PC-3 (cell line): ENCODE results near the gene STAC3. TPM values are rescaled to one million over a fixed set of nuclear protein-coding genes. Genes with fewer than 3 reads are reported as not detected.

Experiments
- ATAC-seq: fragments of 200-7000 bp; cut with Tn5 transposase; 2 replicates; pipeline ENCODE4 v1.9.1; 2020; ENCODE audit warnings: mild to moderate bottlenecking, moderate library complexity
- BruUV-seq: library from RNA; stranded (reverse); fragments of 400-500 nt; replicated peaks from 2 replicates; lab custom pipeline; 2021; lab: Mats Ljungman, UMichigan
- CTCF ChIA-PET: fragments of 300-600 bp; sonication (Branson Sonifier 250); formaldehyde crosslinking; loops from one replicate; lab custom pipeline; 2022; ENCODE audit warnings: antibody characterized with exemption; lab: Charles Lee
- POLR2A ChIA-PET: fragments of 300-600 bp; sonication (Branson Sonifier 250); formaldehyde crosslinking; loops from one replicate; lab custom pipeline; 2022; ENCODE audit warnings: antibody characterized with exemption; ENCODE audit not compliant: unreplicated experiment; lab: Charles Lee
- DNase-seq: peaks from one replicate; pipeline ENCODE4 v3.0.0-alpha.2; 2015
- H2AFZ ChIP-seq: fragments of 300-600 bp; sonication (generic); 2 replicates; pipeline ENCODE4 v1.6.0; 2016; ENCODE audit warnings: antibody characterized with exemption, low read length
- H3F3A ChIP-seq: fragments of 300-600 bp; sonication (generic); one replicate; pipeline ENCODE4 v1.6.0; 2017; ENCODE audit warnings: antibody characterized with exemption, low read length, control low read depth, mild to moderate bottlenecking; ENCODE audit not compliant: unreplicated experiment
- H3K27ac ChIP-seq: fragments of 300-600 bp; sonication (generic); 2 replicates; pipeline ENCODE4 v1.5.1; 2016; ENCODE audit warnings: mild to moderate bottlenecking, low read length
- H3K27me3 ChIP-seq: fragments of 300-600 bp; sonication (generic); 2 replicates; pipeline ENCODE4 v1.6.1; 2016; ENCODE audit warnings: low read length, mixed read lengths
- H3K36me3 ChIP-seq: fragments of 300-600 bp; sonication (generic); 2 replicates; pipeline ENCODE4 v1.6.1; 2016; ENCODE audit warnings: low read depth, mixed run types, low read length, mixed read lengths
- H3K4me1 ChIP-seq: fragments of 300-600 bp; sonication (generic); 2 replicates; pipeline ENCODE4 v1.5.1; 2016; ENCODE audit warnings: low read length; ENCODE audit not compliant: insufficient read depth
- H3K4me2 ChIP-seq: fragments of 300-600 bp; sonication (generic); 2 replicates; pipeline ENCODE4 v1.6.0; 2016; ENCODE audit warnings: low read length
- H3K4me3 ChIP-seq: fragments of 300-600 bp; sonication (generic); 2 replicates; pipeline ENCODE4 v1.5.1; 2016; ENCODE audit warnings: mild to moderate bottlenecking, low read length, mixed read lengths
- H3K79me2 ChIP-seq: fragments of 300-600 bp; sonication (generic); 2 replicates; pipeline ENCODE4 v1.6.1; 2017; ENCODE audit warnings: low read length, mixed read lengths
- H3K9ac ChIP-seq: fragments of 300-600 bp; sonication (generic); 2 replicates; pipeline ENCODE4 v1.6.0; 2016; ENCODE audit warnings: mild to moderate bottlenecking, low read length
- H3K9me2 ChIP-seq: fragments of 300-600 bp; sonication (generic); replicated peaks from 2 replicates; pipeline ENCODE4 v1.6.1; 2016; ENCODE audit warnings: mixed run types, low read length, mixed read lengths
- H3K9me3 ChIP-seq: fragments of 300-600 bp; sonication (generic); 2 replicates; pipeline ENCODE4 v1.6.1; 2016; ENCODE audit warnings: low read length, mixed read lengths
- H4K20me1 ChIP-seq: fragments of 300-600 bp; sonication (generic); 2 replicates; pipeline ENCODE4 v1.6.1; 2016; ENCODE audit warnings: low read length, mixed read lengths
- EZH2 ChIP-seq: fragments of 300-600 bp; sonication (generic); IDR thresholded peaks from one replicate; pipeline ENCODE4 v1.6.1; 2017; ENCODE audit warnings: antibody characterized with exemption, mild to moderate bottlenecking, low read length; ENCODE audit not compliant: unreplicated experiment
- EZH2phosphoT487 ChIP-seq: fragments of 300-600 bp; sonication (generic); IDR thresholded peaks from 2 replicates; pipeline ENCODE4 v1.6.1; 2018; ENCODE audit warnings: mild to moderate bottlenecking, antibody characterized with exemption, low read length, borderline replicate concordance
- intact Hi-C: fragments of 100-400 bp; cut with micrococcal nuclease; formaldehyde crosslinking; loops from 2 replicates; pipeline ENCODE4 v1.9.0; 2023
- total RNA-seq: library from RNA; depleted of rRNA; stranded (reverse); fragments of >200 nt; gene quantifications from 2 replicates; pipeline ENCODE4 v1.2.3, GENCODE V29; 2014
- TF ChIP-seq, protein P1 (sequence below): fragments of 300-600 bp; sonication (generic); conservative IDR thresholded peaks from 2 replicates; pipeline ENCODE4 v1.5.1; 2017; ENCODE audit warnings: antibody characterized with exemption, low read depth, mild to moderate bottlenecking, low read length

Gene STAC3
- total RNA-seq, 1 experiment from 2014 or later = 1.8 TPM

DNA sequence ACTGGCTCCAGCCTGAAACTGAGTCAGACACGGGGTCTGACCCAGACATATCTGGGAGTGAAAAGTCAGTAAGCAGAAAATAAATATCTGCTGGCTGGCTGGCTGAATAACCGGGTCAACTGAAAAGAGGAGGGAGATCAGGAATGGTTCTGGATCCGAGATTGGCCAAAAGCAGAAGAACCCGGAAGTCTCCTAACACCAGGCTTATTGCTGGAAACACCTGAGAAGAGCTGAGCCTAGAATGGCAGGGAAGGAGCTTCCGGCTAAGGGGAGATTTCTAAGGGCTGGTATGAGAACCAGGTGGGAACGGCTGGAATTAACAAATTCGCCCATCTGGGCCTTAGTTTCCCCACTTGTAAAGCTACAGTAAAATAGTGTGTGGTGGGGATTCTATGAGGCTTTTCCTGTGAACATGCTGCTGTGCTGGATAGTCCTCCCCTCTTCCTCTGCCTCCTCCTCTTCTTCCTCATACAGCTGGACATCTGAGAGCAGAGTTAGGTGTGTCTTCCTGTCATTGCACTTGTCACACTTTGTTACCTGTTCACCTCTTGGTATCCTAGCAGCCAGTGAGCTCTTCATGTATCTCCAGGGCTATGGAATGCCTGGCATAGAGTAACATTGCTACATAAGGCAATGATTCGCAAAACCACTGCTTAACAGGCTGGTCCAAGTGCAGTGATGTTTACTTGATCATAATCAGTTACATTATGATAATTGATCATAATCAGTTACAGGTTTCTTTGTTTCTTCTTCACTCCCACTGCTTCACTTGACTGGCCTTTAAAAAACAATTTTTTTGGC, 23.5 kb downstream of the STAC3 start:
- peaks cover 2% of the 10 kb centered on the region; the same call in 1 of the 2 replicates for H4K20me1 ChIP-seq
- no peaks in the 10 kb centered on the region for H3K27me3 ChIP-seq
- H3F3A ChIP-seq = no peaks in the 10 kb centered on the region
- ChIA-PET POLR2A (no interaction called here), CTCF (interaction anchor here (1.0 kb wide), 1 partner anchor 16 kb away, joined by 3 read pairs; no protein-coding TSS in a partner anchor)
- no peak overlapping the region for H3K9ac ChIP-seq
- H3K36me3 ChIP-seq = peaks cover 15% of the 10 kb centered on the region; the same call in 1 of the 2 replicates
- H3K9me3 ChIP-seq = no peaks in the 10 kb centered on the region
- H3K4me1 ChIP-seq = peaks cover 19% of the 10 kb centered on the region
- peak; percentile 46 for DNase-seq
- no peak for ATAC-seq
- intact Hi-C loops = no loop called here
- BruUV-seq = no TSS peak
- H3K27ac ChIP-seq = no peak overlapping the region
- H3K79me2 ChIP-seq = peaks cover 31% of the 10 kb centered on the region
- no peak overlapping the region for H3K4me2 ChIP-seq
- H3K4me3 ChIP-seq = no peak overlapping the region
- no peaks in the 10 kb centered on the region for H3K9me2 ChIP-seq
- no peak for TF ChIP-seq EZH2phosphoT487
- no peak for TF ChIP-seq EZH2
- TF ChIP-seq, protein P1, sequence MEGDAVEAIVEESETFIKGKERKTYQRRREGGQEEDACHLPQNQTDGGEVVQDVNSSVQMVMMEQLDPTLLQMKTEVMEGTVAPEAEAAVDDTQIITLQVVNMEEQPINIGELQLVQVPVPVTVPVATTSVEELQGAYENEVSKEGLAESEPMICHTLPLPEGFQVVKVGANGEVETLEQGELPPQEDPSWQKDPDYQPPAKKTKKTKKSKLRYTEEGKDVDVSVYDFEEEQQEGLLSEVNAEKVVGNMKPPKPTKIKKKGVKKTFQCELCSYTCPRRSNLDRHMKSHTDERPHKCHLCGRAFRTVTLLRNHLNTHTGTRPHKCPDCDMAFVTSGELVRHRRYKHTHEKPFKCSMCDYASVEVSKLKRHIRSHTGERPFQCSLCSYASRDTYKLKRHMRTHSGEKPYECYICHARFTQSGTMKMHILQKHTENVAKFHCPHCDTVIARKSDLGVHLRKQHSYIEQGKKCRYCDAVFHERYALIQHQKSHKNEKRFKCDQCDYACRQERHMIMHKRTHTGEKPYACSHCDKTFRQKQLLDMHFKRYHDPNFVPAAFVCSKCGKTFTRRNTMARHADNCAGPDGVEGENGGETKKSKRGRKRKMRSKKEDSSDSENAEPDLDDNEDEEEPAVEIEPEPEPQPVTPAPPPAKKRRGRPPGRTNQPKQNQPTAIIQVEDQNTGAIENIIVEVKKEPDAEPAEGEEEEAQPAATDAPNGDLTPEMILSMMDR = no peak
- H2AFZ ChIP-seq = no peak overlapping the region

DNA sequence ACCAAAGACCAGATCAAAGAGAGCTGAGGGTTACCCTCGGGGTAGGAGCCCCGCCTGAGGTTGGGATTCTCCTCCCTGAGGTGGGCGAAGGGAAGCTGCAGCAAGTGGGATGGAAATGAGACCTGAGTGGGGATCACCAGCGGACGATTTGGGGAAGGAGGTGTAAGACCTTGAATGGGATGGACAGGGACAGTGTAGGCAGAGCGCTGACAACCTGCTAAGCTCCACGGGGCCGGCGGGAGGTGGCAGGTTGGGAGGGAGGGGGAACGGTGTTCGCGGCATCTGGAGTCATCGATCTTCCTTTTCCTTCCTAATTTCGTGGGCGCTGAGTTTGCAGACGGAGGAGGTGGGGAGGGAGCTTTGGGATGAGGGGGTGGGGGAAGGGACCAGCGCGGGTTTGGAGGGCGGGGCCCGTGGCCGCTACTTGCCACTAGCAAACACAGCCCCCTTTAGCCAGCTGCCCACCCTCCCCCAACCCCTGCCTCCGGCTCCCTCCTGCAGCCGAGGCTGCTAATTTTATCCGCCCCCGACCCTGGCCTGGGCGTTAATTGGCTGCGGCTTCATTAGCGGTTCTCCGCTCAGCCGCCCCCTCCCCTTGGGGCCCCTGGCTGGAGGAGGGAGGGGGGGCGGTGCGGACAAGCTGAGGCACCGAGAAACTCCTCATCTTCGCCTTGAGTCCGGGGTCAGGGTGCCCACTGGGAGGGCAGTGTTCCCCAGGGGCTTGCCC, 24.2 kb downstream of the STAC3 start:
- no TSS peak for BruUV-seq
- H3K4me2 ChIP-seq = no peak overlapping the region
- peaks cover 7% of the 10 kb centered on the region; the same call in 1 of the 2 replicates for H3K36me3 ChIP-seq
- H3K9ac ChIP-seq = no peak overlapping the region
- no peaks in the 10 kb centered on the region for H3K9me3 ChIP-seq
- H3K27ac ChIP-seq = no peak overlapping the region
- H4K20me1 ChIP-seq = peaks cover 2% of the 10 kb centered on the region; the same call in 1 of the 2 replicates
- H3K79me2 ChIP-seq = peaks cover 23% of the 10 kb centered on the region
- H3F3A ChIP-seq = no peaks in the 10 kb centered on the region
- no peak for TF ChIP-seq EZH2
- TF ChIP-seq EZH2phosphoT487 = no peak
- TF ChIP-seq, protein P1 = no peak
- intact Hi-C loops = no loop called here
- CTCF ChIA-PET = no interaction called here
- POLR2A ChIA-PET = no interaction called here
- peaks cover 19% of the 10 kb centered on the region for H3K4me1 ChIP-seq
- no peak overlapping the region for H2AFZ ChIP-seq
- no peak for DNase-seq
- no peaks in the 10 kb centered on the region for H3K9me2 ChIP-seq
- no peak for ATAC-seq
- no peak overlapping the region for H3K4me3 ChIP-seq
- H3K27me3 ChIP-seq = no peaks in the 10 kb centered on the region
